22Rv1 (cell line): ENCODE data around the gene CYP39A1.

Experiments used
- CTCF ChIP-seq: fragments of 450-650 bp; IDR thresholded peaks from 2 replicates; pipeline ENCODE4 v1.5.1; 2017; ENCODE audit warnings: mild to moderate bottlenecking
- ZFX ChIP-seq: fragments of 450-650 bp; IDR thresholded peaks from 2 replicates; pipeline ENCODE4 v1.6.1; 2017; ENCODE audit warnings: antibody characterized with exemption, borderline replicate concordance

GRCh38 chr6:46690141-46690755 lies 37.6 kb upstream of the CYP39A1 start:
- no peak for TF ChIP-seq CTCF
- TF ChIP-seq ZFX, result no peak
